ENCODE measurements around the gene MYO1B. TPM values are rescaled to one million over a fixed set of nuclear protein-coding genes. Genes with fewer than 3 reads are reported as not detected.

The MYO1B gene
- total RNA-seq, 1 donor from 2014 or later, result 20.8 TPM

GRCh38 chr2:191379375-191379774 lies 134.2 kb downstream of the MYO1B start:
- no peak for DNase-seq (ENCODE audit: low spot score)
- intact Hi-C loops (cut with DNase I), result loop anchor here (10.0 kb wide), 1 partner anchor 215 kb away; no protein-coding TSS in a partner anchor

- no peak for DNase-seq (ENCODE audit: low spot score)
- intact Hi-C loops (cut with DNase I), result no loop called here
These were observed 137.6 kb downstream of the MYO1B start for GRCh38 chr2:191382801-191383200.

DNA sequence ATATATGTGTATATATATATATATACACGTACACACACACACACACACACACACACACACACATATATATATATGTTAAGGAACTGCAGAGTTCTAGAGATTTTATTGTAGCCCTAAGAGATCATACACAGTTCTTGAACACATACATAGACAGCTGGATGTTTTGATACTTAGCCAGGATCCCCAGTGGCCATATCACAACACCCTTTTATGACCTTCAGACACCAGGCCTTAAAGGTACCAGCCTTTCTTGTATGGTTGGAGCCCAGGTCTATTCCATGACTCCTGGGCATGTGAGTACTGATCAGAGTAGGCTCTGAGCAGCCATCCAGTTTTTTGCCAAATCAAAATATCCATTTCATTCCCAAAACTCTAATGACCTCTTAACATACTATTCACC lies 138.3 kb downstream of the MYO1B start:
- no peak for DNase-seq (ENCODE audit: low spot score)
- intact Hi-C loops (cut with DNase I), result no loop called here

DNA sequence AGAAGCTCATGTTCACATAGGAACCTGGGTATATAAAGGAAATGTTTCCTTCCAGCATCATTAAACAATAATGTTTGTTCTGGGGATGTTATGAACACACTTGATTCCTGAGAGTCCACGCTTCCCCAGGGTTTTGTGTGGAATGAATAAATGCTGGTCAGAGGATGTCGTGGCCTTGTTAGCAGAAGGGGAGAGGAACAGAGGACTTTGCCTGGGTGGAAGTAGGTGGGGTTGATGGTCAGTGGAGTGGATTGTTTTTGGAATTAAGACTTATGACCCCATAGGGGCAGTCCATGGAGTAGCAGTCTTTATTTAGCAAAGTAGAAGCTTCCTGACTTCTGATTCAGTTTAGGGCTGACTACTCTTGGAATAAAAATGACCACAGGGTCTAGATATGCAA lies 139.6 kb downstream of the MYO1B start:
- intact Hi-C loops (cut with DNase I), result loop anchor here (5.0 kb wide), 1 partner anchor 92 kb away; no protein-coding TSS in a partner anchor
- no peak for DNase-seq (ENCODE audit: low spot score)

DNA sequence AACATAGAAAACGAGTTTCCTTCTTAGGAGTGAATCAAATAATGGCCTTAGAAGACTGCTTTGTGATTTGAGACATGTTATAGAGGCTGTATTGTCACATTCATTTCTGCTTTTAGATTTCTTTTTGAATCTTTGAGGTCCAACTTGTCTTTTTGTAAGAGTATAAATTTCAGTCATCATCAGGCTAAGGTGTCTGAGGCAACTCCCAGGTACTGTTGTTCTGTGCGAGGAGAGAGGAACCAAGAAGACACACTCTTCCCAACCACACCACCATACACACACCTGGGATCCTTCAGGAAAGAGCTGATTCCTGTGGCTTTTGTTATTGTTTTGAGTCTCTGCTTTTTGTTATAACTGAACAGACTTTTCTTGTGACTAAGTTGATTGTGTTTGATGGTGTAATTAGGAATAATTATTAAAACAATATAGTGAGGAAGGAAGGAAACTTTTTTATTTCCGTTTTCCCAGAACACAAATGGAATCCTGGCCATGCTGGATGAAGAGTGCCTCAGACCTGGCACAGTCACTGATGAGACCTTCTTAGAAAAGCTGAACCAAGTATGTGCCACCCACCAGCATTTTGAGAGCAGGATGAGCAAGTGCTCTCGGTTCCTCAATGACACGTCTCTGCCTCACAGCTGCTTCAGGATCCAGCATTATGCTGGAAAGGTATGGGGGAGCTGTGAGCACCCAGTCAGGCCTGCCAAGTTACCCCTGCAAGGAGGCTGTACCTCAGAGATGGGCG lies 140.4 kb downstream of the MYO1B start:
- intact Hi-C loops (cut with DNase I), result loop anchor here (5.0 kb wide), 1 partner anchor 92 kb away; no protein-coding TSS in a partner anchor
- DNase-seq (ENCODE audit: low spot score), result no peak

DNA sequence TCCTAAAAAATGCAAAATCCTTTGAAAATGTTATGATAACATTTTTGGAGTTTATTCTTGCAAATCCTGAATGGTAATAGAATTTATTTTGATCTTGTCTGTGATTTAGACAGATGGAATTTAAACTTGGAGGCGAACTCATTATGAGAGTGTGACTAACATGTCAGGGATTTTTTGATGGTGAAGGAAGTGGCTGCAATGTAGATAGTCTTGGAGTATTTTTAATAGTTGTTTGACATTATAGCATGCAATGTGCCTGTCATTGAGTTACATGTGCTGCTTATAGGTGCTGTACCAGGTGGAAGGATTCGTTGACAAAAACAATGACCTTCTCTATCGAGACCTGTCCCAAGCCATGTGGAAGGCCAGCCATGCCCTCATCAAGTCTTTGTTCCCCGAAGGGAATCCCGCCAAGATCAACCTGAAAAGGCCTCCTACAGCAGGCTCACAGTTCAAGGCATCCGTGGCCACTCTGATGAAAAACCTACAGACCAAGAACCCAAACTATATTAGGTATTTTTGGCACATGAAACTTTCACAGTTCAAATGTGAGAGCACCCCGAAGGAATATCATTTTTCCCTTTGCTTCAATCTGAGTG lies 141.8 kb downstream of the MYO1B start:
- DNase-seq (ENCODE audit: low spot score), result no peak
- intact Hi-C loops (cut with DNase I), result loop anchor here (5.0 kb wide), 1 partner anchor 90 kb away; no protein-coding TSS in a partner anchor

- intact Hi-C loops (cut with DNase I), result loop anchor here (5.0 kb wide), 1 partner anchor 88 kb away; no protein-coding TSS in a partner anchor
- no peak for DNase-seq (ENCODE audit: low spot score)
These were observed 144.1 kb downstream of the MYO1B start for GRCh38 chr2:191389288-191389687.

- DNase-seq (ENCODE audit: low spot score), result no peak
- intact Hi-C loops (cut with DNase I), result loop anchor here (5.0 kb wide), 1 partner anchor 144 kb away; the partner anchor contains the start of gene MYO1B
These were observed 146.0 kb downstream of the MYO1B start for GRCh38 chr2:191391171-191391570.

- intact Hi-C loops (cut with DNase I), result loop anchor here (5.0 kb wide), 1 partner anchor 147 kb away; the partner anchor contains the start of gene MYO1B
- no peak for DNase-seq (ENCODE audit: low spot score)
These were observed 148.8 kb downstream of the MYO1B start for GRCh38 chr2:191394043-191394442.

GRCh38 chr2:191396794-191397193 lies 151.6 kb downstream of the MYO1B start:
- no peak for DNase-seq (ENCODE audit: low spot score)
- intact Hi-C loops (cut with DNase I), result no loop called here

- intact Hi-C loops (cut with DNase I), result no loop called here
- no peak for DNase-seq (ENCODE audit: low spot score)
These were observed 154.4 kb downstream of the MYO1B start for GRCh38 chr2:191399601-191400000.

DNA sequence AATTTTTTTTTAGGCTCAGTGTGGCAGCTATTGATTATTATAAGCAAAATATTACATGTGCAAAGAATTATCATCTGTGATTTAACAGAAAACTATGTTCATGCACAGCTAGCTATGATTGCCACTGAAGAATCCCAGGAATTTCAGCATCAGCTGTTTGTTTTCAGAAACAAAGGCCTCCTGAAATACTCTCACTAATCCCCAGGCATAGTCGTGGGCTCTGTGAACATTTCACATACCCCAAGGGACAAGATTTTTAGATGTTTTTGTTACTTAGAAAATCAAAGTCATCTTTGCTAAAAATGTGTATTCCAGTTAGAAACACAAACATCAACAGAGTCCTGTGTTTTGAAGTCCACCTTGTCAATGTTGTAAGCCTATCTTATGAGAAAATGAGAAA lies 156.1 kb downstream of the MYO1B start:
- no peak for DNase-seq (ENCODE audit: low spot score)
- intact Hi-C loops (cut with DNase I), result no loop called here

- no peak for DNase-seq (ENCODE audit: low spot score)
- intact Hi-C loops (cut with DNase I), result no loop called here
These were observed 157.9 kb downstream of the MYO1B start for GRCh38 chr2:191402966-191403565.

DNA sequence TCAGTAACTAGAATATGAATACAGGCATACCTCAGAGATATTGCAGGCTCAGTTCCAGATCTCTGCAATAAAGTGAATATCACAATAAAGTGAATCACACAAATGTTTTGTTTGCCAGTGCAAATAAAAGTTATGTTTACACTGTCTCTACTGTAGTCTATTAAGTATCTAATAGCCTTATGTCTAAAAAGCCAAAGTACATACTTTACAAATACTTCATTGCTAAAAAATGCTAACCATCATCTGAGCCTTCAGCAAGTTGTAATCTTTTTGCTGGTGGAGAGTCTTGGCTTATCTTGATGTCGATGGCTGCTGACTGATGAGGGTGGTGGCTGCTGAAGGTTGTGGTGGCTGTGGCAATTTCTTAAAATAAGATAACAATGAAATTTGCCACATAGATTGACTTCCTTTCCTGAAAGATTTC lies 159.4 kb downstream of the MYO1B start:
- no peak for DNase-seq (ENCODE audit: low spot score)
- intact Hi-C loops (cut with DNase I), result no loop called here

GRCh38 chr2:191405546-191405945 lies 160.3 kb downstream of the MYO1B start:
- no peak for DNase-seq (ENCODE audit: low spot score)
- intact Hi-C loops (cut with DNase I), result no loop called here

GRCh38 chr2:191410646-191411436 lies 165.6 kb downstream of the MYO1B start:
- intact Hi-C loops (cut with DNase I), result no loop called here
- no peak for DNase-seq (ENCODE audit: low spot score)

- DNase-seq (ENCODE audit: low spot score), result no peak
- intact Hi-C loops (cut with DNase I), result no loop called here
These were observed 166.3 kb downstream of the MYO1B start for GRCh38 chr2:191411472-191411871.

DNA sequence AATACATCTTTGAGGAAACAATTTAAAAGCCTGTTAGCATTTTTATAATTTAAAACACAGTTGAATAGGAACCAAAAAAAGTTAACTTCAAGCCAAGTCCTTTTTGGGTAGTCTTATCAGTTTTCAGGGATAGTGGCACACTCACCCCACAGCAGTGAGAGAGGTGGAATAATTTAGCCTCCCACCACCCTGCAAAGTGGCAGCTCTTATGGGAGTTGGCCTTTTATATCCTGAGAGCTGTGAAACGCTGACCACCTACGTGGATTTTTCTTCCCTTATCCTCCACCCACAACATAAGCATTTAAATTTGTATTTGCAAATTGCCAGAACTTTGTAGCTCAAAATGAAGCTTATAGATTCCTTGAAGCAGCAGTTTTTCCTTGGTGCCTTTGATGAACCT lies 167.1 kb downstream of the MYO1B start:
- intact Hi-C loops (cut with DNase I), result no loop called here
- no peak for DNase-seq (ENCODE audit: low spot score)

- DNase-seq (ENCODE audit: low spot score), result no peak
- intact Hi-C loops (cut with DNase I), result no loop called here
These were observed 169.9 kb downstream of the MYO1B start for GRCh38 chr2:191415101-191415500.

GRCh38 chr2:191415858-191416257 lies 170.7 kb downstream of the MYO1B start:
- DNase-seq (ENCODE audit: low spot score), result no peak
- intact Hi-C loops (cut with DNase I), result no loop called here
